NB4 (cell line): ENCODE data around the gene PTPRD.

ENCODE experiments used
- DNase-seq: peaks from one replicate; pipeline ENCODE4 v3.0.0; 2010; ENCODE audit warnings: low read depth
- H3K4me3 ChIP-seq: one replicate; pipeline ENCODE4 v1.5.1; 2011; ENCODE audit warnings: mild to moderate bottlenecking, low read depth, low read length, moderate library complexity
- CTCF ChIP-seq: IDR thresholded peaks from one replicate; pipeline ENCODE4 v1.5.1; 2012; ENCODE audit warnings: low read depth, low read length
- MAX ChIP-seq: IDR thresholded peaks from 2 replicates; pipeline ENCODE4 v1.6.1; 2011; ENCODE audit warnings: low read depth, low read length
- MYC ChIP-seq: IDR thresholded peaks from 2 replicates; pipeline ENCODE4 v1.6.1; 2011; ENCODE audit warnings: low read depth, low read length
- POLR2A ChIP-seq: IDR thresholded peaks from 2 replicates; pipeline ENCODE4 v1.6.1; 2011; ENCODE audit warnings: mild to moderate bottlenecking; ENCODE audit not compliant: insufficient read length; ENCODE audit errors: extremely low read depth

Gene PTPRD

GRCh38 chr9:9747787-9748186 lies 865.0 kb downstream of the PTPRD start:
- no peak for DNase-seq
- no peak overlapping the region for H3K4me3 ChIP-seq
- no peak for TF ChIP-seq POLR2A
- TF ChIP-seq CTCF: no peak
- no peak for TF ChIP-seq MYC
- no peak for TF ChIP-seq MAX

- DNase-seq: no peak
- H3K4me3 ChIP-seq: no peak overlapping the region
- no peak for TF ChIP-seq POLR2A
- TF ChIP-seq CTCF: no peak
- TF ChIP-seq MAX: no peak
Measured at GRCh38 chr9:9746826-9747225, 866.0 kb downstream of the PTPRD start.

- H3K4me3 ChIP-seq: no peak overlapping the region
- no peak for DNase-seq
- no peak for TF ChIP-seq MYC
- no peak for TF ChIP-seq MAX
- no peak for TF ChIP-seq POLR2A
- TF ChIP-seq CTCF: no peak
Measured at GRCh38 chr9:9743822-9744221, 869.0 kb downstream of the PTPRD start.

GRCh38 chr9:9730174-9730573 lies 882.6 kb downstream of the PTPRD start:
- TF ChIP-seq POLR2A: no peak
- TF ChIP-seq MAX: no peak
- TF ChIP-seq MYC: no peak
- H3K4me3 ChIP-seq: no peak overlapping the region
- DNase-seq: no peak

- no peak overlapping the region for H3K4me3 ChIP-seq
- DNase-seq: no peak
- TF ChIP-seq POLR2A (no peak), MAX (no peak)
Measured at GRCh38 chr9:9729082-9729481, 883.7 kb downstream of the PTPRD start.

GRCh38 chr9:9719373-9720112 lies 893.3 kb downstream of the PTPRD start:
- H3K4me3 ChIP-seq: no peak overlapping the region
- DNase-seq: no peak
- TF ChIP-seq POLR2A: no peak
- no peak for TF ChIP-seq CTCF
- TF ChIP-seq MYC: no peak
- TF ChIP-seq MAX: no peak
